ENCODE data around the gene PLXDC2. TPM values are rescaled to one million over a fixed set of nuclear protein-coding genes. Genes with fewer than 3 reads are reported as not detected.

The PLXDC2 gene
- total RNA-seq, 2 experiments from 2014 or later, result not detected

GRCh38 chr10:19891429-19891828, 75.2 kb downstream of the PLXDC2 start:
- peaks cover 8% of the 10 kb centered on the region for H3K9me3 Mint-ChIP-seq
- H3K27ac Mint-ChIP-seq, result no peak overlapping the region
- ATAC-seq, result no peak
- no peaks in the 10 kb centered on the region for H3K36me3 Mint-ChIP-seq (ENCODE audit: low read depth)
- no peaks in the 10 kb centered on the region for H3K4me1 Mint-ChIP-seq (ENCODE audit: low read depth)
- no peaks in the 10 kb centered on the region for H3K27me3 Mint-ChIP-seq
- DNase-seq, result no peak
- no peak for TF ChIP-seq CTCF (IDR thresholded peaks at IDR 0.05)
- intact Hi-C loops (cut with micrococcal nuclease), result no loop called here
- ChIA-PET POLR2A (interaction anchor here (0.6 kb wide), 1 partner anchor 1907 kb away, joined by 3 read pairs; no protein-coding TSS in a partner anchor), CTCF (no interaction called here)
- H3K4me3 Mint-ChIP-seq, result no peak overlapping the region

- ATAC-seq (no peak), DNase-seq (no peak)
- intact Hi-C loops (cut with micrococcal nuclease), result no loop called here
- POLR2A ChIA-PET, result no interaction called here
- CTCF ChIA-PET, result no interaction called here
- H3K4me3 Mint-ChIP-seq, result no peak overlapping the region
- H3K9me3 Mint-ChIP-seq, result peaks cover 12% of the 10 kb centered on the region
- no peak for TF ChIP-seq CTCF (IDR thresholded peaks at IDR 0.05)
- H3K27ac Mint-ChIP-seq, result no peak overlapping the region
- H3K4me1 Mint-ChIP-seq (ENCODE audit: low read depth), result no peaks in the 10 kb centered on the region
- H3K27me3 Mint-ChIP-seq, result no peaks in the 10 kb centered on the region
- H3K36me3 Mint-ChIP-seq (ENCODE audit: low read depth), result no peaks in the 10 kb centered on the region
Measured at GRCh38 chr10:19892270-19892669, 76.0 kb downstream of the PLXDC2 start.

GRCh38 chr10:19892677-19893076, 76.4 kb downstream of the PLXDC2 start:
- H3K36me3 Mint-ChIP-seq (ENCODE audit: low read depth), result no peaks in the 10 kb centered on the region
- intact Hi-C loops (cut with micrococcal nuclease), result no loop called here
- no peak for TF ChIP-seq CTCF (IDR thresholded peaks at IDR 0.05)
- H3K27me3 Mint-ChIP-seq, result no peaks in the 10 kb centered on the region
- DNase-seq (no peak), ATAC-seq (no peak)
- H3K4me1 Mint-ChIP-seq (ENCODE audit: low read depth), result no peaks in the 10 kb centered on the region
- H3K9me3 Mint-ChIP-seq, result peaks cover 12% of the 10 kb centered on the region
- POLR2A ChIA-PET, result no interaction called here
- no peak overlapping the region for H3K4me3 Mint-ChIP-seq
- no peak overlapping the region for H3K27ac Mint-ChIP-seq
- CTCF ChIA-PET, result no interaction called here

- peaks cover 12% of the 10 kb centered on the region for H3K9me3 Mint-ChIP-seq
- no peak for TF ChIP-seq CTCF (IDR thresholded peaks at IDR 0.05)
- no peaks in the 10 kb centered on the region for H3K27me3 Mint-ChIP-seq
- DNase-seq (no peak), ATAC-seq (no peak)
- no peak overlapping the region for H3K27ac Mint-ChIP-seq
- ChIA-PET CTCF (no interaction called here), POLR2A (no interaction called here)
- no peaks in the 10 kb centered on the region for H3K36me3 Mint-ChIP-seq (ENCODE audit: low read depth)
- H3K4me3 Mint-ChIP-seq, result no peak overlapping the region
- no peaks in the 10 kb centered on the region for H3K4me1 Mint-ChIP-seq (ENCODE audit: low read depth)
- intact Hi-C loops (cut with micrococcal nuclease), result no loop called here
Measured at GRCh38 chr10:19895500-19895899, 79.3 kb downstream of the PLXDC2 start.

DNA sequence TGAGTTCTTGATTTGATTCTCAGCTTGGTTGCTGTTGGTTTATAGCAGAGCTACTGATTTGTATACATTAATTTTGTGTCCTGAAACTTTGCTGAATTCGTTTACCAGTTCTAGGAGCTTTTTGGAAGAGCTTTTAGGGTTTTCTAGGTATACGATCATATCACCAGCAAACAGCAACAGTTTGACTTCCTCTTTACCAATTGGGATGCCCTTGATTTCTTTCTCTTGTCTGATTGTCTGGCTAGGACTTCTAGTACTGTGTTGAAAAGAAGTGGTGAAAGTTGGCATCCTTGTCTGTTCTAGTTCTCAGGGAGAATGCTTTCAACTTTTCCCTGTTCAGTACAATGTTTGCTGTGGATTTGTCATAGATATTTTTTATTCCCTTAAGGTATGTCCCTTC, 86.2 kb downstream of the PLXDC2 start:
- Mint-ChIP-seq H3K36me3 (ENCODE audit: low read depth) (no peaks in the 10 kb centered on the region), H3K27ac (no peak overlapping the region), H3K9me3 (peaks cover 1% of the 10 kb centered on the region), H3K4me1 (ENCODE audit: low read depth) (no peaks in the 10 kb centered on the region), H3K4me3 (no peak overlapping the region), H3K27me3 (no peaks in the 10 kb centered on the region)
- POLR2A ChIA-PET, result no interaction called here
- intact Hi-C loops (cut with micrococcal nuclease), result no loop called here
- TF ChIP-seq CTCF (IDR thresholded peaks at IDR 0.05), result no peak
- ATAC-seq (no peak), DNase-seq (no peak)
- CTCF ChIA-PET, result no interaction called here
